ENCODE results near the gene ART4.

The ART4 gene

DNA sequence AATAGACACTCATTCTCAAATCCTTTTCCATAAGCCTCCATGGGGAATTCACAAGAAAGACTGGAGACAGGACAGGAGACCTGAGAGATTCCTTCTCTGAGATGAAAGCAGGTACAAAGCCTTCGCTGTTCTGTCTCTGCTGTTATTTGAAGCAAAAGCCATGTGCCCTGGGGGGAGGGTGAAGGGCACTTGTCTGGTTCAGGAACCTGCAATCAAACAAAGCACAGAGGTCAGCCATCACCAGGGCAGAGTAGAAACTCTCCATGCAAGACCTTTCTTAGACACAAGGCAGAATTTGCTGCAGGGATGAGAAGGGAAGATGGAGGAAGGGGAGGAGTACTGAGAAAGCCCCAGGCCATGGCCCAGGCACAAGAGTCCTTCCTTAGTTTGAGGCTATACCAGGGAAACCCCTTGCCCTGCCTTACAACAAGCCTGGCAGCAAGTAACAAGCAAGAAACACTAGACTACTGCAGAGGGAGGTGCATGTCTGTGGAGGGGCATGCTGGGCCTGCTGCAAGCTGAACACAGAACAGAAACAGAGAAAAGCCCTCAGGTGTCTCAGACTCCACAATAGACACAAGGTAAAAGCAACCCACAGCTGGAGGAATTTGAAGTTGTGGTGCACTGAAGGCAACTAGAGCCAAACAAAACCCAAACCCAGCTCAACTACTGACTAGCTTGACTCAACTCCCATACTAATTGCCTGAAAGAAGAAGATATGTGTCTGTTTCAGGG, 7.8 kb upstream of the ART4 start:
- DNase-seq = no peak

DNA sequence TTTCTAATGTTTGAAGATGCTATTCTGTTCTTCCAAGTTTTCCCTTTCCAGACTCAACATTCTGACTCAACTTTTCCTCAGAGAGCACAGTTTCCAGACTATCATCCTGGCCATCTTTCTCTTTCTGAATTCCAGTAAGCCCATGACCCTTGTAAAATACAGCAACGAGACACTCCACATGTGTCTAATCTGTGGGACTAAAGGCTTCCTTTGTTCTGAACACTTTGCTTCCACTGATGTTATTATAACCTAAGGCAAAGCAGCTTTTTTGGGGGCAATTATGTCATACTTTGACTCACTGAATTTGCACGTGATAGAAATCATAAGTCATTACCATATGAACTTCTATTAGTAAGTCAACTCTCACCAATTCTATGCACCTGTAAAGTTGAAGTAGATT, 6.3 kb upstream of the ART4 start:
- DNase-seq = no peak

DNA sequence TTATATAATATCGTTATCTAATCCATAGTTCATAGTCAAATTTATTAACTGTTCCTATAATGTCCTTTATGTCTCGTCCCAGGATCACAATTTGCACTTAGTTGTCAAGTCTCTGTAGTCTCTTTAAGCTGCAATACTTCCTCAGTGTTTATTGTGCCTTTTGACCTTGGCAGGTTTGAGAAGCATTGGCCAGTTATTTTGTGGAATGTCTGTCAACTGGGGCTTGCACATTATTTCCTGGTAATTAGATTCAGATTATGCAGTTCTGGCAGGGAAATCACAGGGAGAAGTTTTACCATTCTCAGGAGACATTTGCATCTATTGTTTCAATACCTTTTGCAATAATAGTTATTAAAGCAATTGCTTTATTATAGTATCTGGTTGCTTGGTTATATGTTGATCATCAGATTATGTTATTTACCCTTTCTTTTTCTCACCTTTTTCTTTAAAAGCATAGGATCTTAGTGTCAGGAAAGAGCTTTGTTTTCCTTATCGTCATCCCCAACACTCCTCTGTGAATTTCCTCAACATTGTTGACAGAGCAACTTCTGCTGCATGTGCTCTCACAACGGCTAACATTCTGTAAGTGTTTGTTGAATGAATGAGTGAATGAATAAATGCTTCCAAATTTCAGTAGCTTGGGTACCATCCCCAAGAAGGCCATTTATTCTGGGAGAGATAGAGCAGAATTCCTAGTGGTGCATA, 3.7 kb upstream of the ART4 start:
- no peak for DNase-seq

DNA sequence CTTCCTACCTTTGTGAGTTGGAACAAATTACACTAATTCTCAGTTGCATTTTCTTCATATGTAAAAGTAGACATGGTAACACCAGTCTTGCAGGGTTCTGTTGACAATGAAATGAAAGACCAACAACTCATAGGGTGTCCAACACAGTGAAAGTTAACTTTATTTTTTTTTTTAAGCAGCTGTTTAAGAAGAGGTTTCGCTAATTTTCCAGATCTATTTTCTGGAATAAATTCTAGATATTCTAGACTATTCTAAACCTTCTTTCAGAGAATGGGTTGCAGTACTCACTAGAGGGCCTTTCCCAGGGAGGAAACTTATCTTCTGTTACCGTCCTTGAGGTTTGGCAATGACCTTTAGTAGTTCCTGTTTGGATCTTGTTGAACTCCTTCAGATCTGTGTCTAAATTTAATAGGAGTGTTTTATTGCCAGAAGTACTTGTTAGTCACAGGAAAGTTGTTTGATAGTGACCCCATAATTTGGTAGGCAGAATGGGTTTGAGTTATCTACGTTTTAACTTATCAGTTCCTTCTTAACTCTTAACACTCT, 2.8 kb upstream of the ART4 start:
- DNase-seq = no peak

DNA sequence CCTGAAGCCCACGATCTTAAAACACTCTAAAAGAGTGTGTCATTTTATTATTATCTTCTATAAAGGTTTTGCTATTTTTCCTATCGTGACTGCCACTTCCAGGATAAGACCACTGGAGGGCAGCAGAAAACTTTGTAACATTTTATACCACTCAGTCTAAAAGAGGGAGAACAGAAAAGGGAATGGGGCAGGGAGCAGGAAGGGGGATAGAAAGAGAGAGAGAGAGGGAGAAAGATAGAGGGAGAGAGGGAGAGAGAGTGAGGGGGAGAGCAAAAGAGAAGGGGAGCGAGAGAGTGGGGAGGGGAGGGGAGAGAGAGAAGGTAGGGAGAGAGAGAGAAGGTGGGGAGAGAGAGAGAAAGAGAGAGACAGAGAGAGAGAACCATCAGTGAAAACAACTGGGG, 2.0 kb upstream of the ART4 start:
- DNase-seq = no peak

DNA sequence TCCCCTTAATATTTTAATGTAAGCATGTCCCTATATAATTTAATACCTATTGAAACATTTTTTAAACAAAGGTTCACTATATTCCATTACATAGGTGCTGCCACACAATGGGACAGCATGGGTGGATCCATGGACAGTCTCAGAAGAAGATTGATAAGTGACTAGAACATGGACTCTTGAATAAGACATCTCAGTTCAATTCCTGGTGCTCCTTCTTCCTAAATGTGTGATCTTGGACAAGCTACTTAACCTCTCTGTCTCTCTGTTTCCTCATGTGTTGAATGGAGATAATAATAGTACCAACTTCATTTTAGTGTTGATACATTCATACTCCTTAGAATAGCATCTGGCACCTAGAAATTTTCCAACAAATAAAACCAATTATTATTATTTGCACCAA, 1.1 kb upstream of the ART4 start:
- no peak for DNase-seq

DNA sequence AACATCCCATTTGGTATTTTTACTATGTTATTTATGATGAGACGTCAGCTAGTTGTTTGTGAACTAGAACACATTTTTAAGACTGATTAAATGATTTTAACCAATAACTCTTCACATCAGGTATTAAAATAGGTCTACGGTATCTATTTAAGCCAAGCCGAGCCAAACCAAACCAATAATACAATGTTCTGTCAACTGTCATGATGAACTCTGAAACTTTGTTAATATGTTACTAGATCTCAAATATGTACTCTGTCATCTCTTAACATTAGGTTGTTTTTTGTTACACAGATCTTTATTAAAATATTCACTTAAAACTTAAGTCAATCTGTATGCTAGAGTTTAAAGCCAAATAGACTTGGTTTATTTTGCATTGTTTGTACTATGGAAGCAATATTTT, 1.0 kb downstream of the ART4 start:
- no peak for DNase-seq

DNA sequence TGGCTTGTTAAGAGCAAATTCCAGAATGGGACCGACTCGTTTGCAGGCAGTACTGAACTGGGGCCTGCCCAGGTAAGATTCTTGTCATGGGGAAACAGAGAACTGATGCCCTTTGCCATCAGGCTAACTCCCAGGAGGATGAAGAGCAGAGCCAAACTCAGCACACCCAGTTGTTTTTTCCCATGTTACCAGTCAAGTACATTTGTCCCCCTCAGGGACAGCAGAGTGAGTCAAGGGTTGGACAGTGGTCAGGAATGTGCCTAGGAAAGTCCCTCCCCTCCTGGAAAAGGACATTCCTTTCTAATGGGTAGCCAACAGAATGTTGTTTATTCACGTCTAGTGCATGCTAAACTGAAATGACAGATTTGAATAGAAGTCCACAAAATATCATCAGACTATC, 1.6 kb downstream of the ART4 start:
- DNase-seq = no peak

DNA sequence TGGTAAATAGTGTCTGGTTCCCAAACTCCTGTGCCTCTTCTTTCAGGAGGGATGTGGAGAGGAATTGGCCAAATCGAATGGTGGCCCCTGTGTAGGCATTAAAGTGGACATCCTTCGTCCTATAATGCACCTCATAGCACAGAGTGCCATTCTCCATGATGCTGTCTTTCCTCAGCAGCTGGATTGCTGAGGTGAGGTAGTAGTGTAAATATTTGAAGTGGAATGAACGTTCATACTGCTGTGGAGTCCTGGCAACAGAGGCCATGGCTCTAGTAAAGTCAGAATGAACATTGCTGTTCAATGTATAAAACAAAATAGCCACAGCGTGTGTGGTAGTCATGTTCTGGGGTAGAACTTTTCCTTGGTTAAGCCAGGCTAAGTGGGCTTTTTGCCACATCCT, 2.7 kb downstream of the ART4 start:
- no peak for DNase-seq

DNA sequence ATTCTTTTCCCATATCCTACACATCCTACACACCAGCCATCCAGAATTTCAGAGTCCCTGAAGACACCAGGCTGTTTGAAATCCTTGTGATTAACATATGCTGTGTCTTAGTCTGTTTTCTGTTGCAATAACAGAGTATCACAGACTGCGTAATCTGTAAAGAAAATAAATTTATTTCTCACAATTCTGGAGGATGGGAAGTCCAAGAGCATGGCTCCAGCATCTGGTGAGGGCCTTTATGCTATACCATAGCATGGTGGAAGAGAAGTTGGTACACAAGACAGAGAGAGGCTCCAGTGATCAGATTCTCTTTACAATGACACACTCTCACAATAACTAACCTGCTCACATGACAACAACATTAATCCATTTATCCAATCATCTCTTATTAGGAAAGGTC, 4.1 kb downstream of the ART4 start:
- no peak for DNase-seq

DNA sequence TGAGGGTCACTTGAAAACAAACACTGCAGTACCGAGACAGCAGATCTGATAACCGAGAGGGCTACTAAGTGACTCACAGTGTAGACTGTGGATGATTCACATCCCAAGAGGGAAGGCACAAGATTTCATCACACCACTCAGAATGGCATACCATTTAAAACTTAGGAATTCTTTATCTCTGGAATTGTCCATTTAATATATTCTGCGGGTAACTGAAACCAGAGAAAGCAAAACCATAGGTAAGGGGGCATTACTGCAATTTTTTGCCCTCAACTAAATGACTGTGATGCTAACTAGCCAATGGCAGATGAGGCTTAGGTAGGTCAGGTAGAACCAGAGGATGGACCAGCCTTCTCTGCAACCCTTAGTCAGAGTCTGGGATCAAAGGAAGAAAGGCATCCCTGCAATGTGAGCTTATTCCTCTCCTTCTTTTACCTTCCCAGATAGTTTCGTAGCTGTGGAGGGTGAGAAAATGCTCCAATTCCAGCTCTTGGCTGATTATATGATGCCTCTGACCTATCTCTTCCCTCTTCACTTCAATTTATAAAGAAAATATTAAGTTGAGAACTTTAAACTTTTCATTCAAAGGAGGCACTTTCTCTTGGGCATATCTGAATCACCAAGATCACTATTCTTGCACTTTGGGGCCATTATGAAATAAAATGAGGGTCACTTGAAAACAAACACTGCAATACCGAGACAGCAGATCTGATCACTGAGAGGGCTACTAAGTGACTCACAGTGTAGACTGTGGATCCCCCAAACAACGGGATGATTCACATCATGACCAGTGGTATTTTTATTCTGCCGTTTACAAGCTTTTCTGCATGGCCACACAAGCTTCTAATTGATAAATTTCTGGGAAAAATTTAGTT, 6.8 kb downstream of the ART4 start:
- no peak for DNase-seq

DNA sequence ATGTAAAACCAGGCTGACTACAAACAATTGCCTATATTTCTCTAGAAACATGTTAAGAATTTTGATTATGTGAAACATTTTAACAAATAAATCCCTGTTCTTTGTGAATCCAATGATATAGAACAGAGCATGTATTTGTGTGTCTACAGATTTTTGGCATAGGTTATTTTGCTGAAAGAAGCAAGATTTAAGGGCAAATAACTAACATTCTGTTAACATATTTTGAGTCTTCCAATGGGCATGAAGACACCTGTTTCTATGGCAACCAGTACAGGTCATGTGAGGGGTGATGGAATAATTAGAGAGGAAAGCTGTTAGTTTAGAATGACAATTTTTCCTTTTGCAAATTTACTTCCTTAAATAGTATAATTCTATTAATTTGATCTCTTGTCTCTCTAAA, 8.8 kb downstream of the ART4 start:
- DNase-seq = no peak

DNA sequence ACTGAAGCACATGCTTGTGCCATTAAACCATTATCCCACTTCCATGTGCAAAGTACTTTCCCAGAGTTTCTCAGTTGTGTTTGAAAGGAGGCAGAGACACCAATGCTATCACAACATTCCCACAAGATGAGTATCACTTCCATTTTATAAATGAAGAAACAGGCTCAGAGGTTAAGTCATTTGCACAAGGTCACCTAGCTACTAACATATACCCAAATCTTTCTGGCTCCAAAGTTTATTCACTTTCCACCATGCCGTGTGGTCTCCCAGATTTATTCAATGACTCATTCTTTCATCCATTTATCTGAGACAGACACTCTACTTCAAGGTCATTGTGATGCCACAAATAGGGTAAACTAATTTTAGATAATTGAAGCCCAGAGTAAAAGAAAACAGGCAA, 9.4 kb downstream of the ART4 start:
- DNase-seq = no peak

DNA sequence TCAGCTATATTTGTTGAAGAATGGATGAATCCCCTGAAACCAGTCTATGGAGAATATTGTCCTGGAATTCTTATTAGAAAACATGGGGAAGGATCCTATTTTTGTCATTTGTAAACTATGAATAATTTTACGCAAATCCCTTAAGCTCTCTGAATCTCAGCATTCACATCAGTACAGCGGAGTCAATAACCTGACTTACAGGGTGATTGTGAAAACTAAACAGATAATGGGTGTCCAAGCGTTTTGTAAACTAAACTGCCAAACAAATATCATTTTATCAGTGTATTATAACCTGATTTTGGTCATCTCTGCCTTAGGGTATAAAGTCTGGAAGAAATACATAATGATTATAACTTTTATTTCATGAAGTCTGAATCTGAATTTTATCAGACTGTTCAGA, 10.0 kb downstream of the ART4 start:
- no peak for DNase-seq

DNA sequence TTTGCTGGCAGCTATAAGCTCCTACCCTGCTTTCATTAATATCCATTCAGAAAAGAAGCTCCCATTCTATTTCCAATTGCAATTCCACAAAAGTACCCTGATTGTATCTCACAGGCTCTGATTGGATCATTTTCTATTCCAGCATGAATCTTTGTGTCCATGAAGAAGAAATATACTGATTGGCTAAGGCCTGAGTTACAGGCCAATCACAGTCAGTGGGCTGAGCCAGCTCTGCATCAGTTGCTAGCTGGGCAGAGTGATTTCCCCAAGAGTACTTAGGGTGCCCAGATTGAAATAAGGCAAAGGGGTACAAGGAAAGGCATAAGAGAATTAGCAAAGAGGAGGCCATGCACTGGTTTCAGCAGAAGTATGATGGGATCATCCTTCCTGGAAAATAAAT, 14.4 kb downstream of the ART4 start:
- no peak for DNase-seq

DNA sequence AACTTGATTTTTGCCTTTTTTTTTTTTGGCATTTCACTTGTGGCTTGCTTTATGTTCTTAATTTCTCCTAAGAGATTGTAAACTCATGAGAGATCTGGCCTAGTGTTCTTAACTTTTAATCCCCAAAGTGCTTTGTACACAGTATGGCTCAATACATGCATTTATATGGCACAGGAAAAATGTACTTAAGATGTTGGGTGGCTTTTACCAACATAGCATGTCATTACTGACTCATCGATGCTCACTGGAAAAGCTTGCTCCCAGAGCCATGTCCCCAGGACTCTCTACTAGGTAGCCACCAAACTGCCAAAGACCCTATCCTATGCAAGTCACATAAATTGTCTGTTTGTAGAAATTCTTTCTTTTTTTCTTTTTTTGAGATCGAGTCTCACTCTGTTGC, 16.3 kb downstream of the ART4 start:
- DNase-seq = no peak

DNA sequence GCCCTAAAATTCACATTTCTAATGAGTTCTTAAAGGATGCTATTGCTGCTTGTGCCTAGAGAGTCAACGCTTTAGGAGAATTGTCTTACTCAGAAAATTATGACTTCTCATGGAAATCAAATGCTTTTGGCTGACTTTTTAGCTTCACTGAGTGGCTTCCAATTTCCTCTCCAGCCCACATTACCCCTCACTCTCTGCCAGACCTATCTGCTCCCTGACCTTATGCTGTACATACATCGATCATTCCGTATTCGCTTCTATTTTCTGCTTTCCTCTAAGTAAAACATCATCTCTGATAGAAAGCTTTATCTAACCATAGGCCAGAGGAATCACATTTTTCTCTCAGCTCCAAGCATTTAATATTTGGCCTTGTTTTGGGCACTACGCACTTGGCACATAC, 16.8 kb downstream of the ART4 start:
- DNase-seq = no peak

DNA sequence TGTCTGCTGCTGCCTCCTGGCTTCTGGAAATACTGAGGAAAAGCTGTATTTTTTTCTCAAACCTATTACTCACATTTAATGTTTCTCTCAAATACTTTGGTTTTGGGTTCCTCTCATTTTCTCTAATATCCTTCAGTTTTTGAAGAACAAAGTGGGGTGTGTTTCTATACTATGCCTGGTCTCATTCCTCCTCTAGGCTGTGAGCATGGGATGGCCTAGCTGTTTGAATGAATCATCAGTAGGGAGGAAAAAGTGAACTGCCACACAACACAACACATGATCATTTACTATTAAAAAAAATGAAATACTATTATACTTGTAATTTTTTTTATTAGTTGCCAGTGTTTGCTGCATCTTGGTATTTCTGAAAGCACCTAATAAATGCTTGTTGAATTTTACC, 18.1 kb downstream of the ART4 start:
- no peak for DNase-seq

DNA sequence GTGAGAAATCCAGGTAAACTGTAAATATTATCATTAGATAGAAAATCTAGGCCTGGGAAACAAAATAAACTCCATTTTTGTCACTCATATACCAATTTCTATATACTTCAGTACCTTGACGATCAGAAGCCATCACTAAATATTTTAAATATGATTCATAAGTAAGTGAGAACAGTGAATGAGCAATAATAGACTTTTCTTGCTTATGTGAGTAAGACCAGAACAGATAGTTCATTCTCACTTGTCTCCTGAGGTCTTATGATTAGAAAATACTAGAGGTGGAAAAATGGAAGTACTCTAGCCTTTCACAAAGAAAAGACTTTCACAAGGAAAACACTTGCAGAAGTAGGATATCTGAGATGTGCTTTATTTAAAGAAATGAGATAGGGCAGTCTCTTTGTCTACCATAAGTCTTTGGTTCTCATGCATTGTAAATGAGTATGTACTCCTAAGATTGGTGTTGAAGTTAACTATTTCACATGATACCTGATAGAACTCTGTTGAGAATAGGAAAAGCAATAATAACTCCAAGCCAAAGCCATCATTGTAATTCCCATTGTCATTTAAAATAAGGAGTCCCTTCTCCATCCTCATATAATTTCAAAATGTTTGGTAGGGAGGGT, 19.2 kb downstream of the ART4 start:
- DNase-seq = no peak

DNA sequence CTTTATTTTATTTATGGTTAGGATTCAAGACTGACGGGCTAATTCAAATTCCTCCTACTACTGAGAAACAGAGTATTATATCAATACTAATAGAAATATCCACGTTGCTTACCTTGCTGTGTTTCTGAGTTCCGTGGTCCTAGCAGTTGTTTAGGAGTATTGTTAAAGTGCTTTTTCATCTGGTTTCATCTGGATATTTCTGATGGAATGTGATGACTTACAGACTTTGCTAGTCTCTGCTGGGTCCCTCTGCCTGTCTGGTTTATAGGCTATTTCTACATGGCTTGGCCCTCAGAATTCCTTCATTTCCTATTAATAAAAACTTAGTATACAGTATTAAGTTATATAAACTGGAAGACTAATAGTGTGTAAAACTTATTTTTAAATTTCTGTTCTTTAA, 29.3 kb downstream of the ART4 start, which contains the start of gene SMCO3:
Gene SMCO3, minus strand, starts transcription at position 169 of the 400 bp plus-strand sequence. CDS start 7,502 bp downstream, outside the sequence.
- no peak for DNase-seq

DNA sequence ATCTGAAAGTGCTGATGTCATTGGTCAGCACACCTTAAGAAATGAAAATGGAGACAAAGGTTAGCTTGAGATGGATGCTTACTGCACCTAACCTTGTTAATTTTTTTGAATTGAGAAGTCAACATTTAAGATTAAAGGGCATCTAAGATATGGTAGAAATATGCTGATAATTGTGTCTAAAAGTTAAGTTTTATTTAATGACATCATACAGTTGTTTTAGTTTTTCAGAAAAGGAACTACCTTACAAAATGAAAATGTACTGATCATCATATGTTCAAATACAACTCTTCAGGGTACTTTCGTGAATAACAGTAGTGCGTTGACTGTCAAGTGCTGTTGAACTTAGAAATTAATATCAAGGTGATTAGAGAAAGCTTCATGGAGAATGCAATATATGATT, 31.8 kb downstream of the ART4 start:
- DNase-seq = no peak

DNA sequence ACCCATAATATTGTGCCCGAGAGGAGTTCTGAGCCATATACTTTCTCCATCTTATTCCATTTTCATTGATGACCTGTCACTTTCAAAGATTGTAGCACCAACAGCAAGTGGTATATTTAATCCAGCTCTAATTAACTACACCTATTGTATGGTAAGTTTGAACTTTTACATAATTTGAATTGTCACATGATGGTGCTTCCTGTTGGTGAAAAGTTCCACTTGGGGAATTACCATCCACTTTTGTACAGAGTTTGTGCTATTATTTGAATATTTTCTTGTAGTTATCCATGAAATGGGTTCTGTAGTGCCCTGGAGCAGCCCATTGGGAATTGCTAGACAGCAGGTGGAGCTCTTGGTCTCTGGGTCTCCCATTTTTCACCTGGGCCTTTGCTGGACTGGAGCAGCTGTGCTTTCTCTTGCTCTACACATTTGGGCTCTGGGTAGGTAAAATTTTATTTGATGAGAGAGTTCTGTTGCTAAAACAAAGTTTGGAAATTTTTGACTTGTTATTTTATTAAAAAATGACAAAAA, 32.3 kb downstream of the ART4 start:
- DNase-seq = no peak
